Measurements from ENCODE around the gene SUPT20H.
"Not testable (repeated sequence)": the region's sequence is repeated elsewhere in the genome, so short reads cannot be mapped to it uniquely, and the experiment has no call there.

The SUPT20H gene

GRCh38 chr13:37068962-37069361 lies 9.5 kb upstream of the SUPT20H start:
- no peak for DNase-seq

DNA sequence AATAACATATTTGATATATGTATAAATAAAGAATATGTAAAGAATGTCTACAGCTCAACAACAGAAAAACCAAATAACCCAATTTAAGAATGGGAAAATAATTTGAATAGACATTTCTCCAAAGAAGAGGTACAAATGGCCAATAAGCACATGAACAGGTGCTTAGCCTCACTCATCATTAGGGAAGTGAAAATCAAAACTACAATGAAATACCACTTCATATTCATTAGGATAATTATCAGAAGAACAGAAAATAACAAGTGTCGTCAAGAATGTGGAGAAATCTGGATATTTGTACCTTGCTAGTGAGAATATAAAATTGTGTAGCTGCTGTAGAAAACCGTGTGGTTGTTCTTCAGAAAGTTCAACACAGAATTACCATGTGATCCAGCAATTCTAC lies 8.4 kb upstream of the SUPT20H start:
- no peak for DNase-seq

DNA sequence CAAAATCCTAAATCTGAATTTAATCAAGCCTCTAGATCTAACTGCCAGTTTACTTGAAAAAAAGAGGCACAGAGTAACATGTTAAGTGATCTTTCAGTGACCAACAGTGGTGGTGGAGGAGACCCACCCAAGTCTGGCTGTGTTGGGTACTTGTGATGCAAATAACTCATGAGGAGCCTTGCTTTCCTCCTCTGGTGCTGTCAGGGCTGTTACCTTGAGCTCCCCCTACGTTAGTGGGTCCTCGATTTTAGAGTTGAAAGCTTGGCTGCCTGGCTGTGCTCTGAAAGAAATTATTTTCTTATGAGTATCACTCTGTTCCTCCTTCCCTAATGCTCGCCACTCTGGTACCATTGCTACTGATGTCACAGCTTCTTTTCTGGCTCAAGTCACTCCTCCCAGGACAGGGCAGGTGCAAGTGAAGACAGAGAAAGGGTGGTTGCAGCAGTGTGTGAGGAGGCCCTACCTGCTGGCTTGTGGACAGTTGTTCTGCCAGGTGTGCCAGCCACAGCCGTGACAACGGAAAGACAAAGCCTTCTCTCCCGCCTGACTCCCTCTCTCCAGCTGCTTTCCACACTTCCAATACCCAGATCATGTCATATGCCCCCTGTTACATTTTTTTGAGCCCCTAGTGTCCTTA lies 6.5 kb upstream of the SUPT20H start:
- no peak for DNase-seq

GRCh38 chr13:37059848-37060192 lies 332 bp upstream of the SUPT20H start:
- no peak for DNase-seq

DNA sequence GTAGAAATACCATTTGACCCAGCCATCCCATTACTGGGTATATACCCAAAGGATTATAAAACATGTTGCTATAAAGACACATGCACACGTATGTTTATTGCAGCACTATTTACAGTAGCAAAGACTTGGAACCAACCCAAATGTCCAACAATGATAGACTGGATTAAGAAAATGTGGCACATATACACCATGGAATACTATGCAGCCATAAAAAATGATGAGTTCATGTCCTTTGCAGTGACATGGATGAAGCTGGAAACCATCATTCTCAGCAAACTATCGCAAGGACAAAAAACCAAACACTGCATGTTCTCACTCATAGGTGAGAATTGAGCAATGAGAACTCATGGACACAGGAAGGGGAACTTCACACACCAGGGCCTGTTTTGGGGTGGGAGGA lies 3.3 kb downstream of the SUPT20H start:
- not testable (repeated sequence) for DNase-seq

DNA sequence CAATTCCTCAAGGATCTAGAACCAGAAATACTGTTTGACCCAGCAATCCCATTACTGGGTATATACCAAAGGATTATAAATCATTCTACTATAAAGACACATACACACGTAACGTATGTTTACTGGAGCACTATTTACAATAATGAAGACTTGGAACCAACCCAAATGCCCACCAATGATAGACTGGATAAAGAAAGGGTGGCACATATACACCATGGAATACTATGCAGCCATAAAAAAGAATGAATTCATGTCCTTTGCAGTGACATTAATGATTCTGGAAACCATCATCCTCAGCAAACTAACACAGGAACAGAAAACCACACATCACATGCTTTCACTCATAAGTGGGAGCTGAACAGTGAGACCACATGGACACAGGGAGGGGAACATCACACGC lies 6.4 kb downstream of the SUPT20H start:
- not testable (repeated sequence) for DNase-seq

GRCh38 chr13:37049810-37050209 lies 9.7 kb downstream of the SUPT20H start:
- no peak for DNase-seq

- no peak for DNase-seq
These were observed 11.6 kb downstream of the SUPT20H start for GRCh38 chr13:37047846-37048245.

DNA sequence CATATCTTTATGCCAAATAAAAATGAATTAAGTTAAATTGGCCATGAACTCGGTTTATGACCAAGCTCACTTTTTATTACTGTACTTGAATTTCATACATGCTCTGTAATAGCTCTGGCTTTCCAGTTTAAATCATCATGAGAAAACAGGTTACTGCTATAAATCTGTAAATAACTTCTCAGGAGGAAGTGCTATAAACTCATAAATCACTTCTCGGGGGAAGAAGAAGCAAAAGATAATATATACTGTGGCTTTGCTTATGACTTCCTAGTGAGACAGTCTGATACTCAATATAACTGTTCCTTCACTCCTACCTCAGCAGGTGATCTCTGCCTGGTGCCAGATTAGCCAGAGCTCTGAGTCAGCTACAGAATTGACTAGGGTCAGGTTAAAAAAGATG lies 12.5 kb downstream of the SUPT20H start:
- no peak for DNase-seq

GRCh38 chr13:37046062-37046461 lies 13.4 kb downstream of the SUPT20H start:
- no peak for DNase-seq

GRCh38 chr13:37040789-37041188 lies 18.7 kb downstream of the SUPT20H start:
- no peak for DNase-seq

GRCh38 chr13:37039896-37040295 lies 19.6 kb downstream of the SUPT20H start:
- DNase-seq = no peak

DNA sequence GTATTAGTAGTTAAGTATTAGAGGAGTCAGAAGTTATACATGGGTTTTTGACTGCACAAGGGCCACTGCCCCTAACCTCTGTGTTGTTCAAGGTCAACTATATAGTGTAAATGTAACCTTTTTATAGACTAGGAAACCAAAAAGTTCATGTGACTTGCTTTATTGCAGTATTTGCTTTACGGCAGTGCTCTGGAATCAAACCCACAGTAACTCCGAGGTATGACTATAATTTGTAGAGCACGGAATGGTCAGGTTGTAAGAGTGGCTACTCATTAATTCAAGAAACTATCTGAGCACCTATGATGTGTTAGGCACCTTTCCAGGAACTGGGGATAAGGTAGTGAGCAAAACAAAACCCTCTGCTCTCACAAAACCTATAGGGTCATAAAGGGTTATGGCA lies 22.2 kb downstream of the SUPT20H start:
- DNase-seq = no peak

GRCh38 chr13:37029617-37030016 lies 29.9 kb downstream of the SUPT20H start:
- no peak for DNase-seq

- no peak for DNase-seq
These were observed 31.8 kb downstream of the SUPT20H start for GRCh38 chr13:37027639-37028038.

- DNase-seq = no peak
These were observed 32.7 kb downstream of the SUPT20H start for GRCh38 chr13:37026771-37027170.

DNA sequence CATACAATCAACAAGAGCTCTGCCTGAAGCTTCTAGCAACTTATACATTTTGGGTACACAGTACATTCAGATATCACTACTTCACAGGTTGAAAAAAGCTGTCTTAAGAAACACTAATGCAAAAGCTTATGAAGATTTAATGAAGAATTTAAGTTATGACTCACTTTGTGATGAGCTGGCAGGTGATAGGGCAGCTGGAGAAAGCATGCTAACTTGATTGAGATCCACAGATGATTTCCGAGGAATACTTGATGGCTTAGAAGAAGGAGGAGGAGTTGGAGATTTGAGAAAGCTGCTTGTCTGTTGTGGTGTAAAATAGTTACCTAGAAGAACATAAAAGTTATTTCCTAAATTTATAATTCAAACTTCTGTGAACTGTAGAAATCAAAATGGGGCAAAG lies 35.6 kb downstream of the SUPT20H start:
- no peak for DNase-seq

DNA sequence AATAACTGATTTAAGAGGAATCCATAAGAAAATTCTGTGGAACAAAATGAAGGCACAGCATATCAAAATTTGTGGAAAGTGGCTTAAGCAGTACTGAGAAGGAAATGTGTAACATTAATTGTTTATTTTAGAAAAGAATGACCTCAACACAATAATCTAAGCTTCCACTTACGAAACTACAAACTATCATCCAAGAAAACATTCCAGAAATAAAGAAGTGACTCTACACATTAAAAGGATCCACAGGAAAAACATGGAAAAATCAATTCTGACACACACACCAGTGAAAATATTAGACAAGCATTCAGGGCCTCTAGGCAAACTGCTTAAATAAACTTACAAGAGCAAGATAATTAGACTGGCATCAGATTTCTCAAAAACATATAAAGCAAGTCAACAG lies 44.9 kb downstream of the SUPT20H start:
- DNase-seq = no peak

DNA sequence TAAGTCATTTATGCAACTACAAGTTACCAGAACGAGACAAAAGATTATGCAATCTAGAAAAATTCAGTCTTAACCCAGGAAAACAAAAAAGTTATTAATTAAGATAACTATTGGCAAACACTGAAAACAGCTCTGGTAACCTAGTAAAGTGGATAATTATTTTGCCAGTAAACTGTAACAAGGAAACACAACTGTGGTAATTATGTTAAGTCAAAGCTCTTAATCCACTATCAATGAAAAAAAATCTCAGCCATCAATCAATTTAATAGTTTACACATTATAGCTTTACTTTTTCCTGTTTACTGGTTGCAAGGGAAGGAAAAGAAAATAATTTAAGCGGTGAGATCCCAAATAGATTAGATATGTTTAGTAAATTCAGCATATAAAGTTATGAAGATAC lies 47.7 kb downstream of the SUPT20H start:
- no peak for DNase-seq

- DNase-seq = no peak
These were observed 48.5 kb downstream of the SUPT20H start for GRCh38 chr13:37011002-37011401.

DNA sequence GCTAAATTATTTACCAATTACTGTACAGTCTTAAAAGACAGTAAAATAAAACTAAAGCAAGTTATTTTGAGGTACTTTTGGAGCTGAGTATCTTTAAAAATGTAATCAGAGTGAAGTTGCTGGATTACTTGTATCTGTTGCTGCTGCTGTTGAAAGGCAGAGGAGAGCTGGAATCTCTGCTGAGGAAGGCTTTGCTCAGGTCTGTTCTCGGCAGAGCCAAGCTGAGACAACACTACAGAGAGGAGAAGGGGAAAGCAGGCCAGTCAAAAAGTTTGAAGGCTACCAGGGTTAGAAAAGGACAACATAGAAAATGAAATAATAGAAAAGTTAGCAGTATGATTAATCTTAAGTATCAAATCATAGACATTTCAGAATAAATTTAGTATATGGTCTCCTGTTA lies 49.1 kb downstream of the SUPT20H start:
- no peak for DNase-seq

- no peak for DNase-seq
These were observed 49.8 kb downstream of the SUPT20H start for GRCh38 chr13:37009692-37010091.

- DNase-seq = no peak
These were observed 57.6 kb downstream of the SUPT20H start for GRCh38 chr13:37001921-37002250.

GRCh38 chr13:36999054-36999714 lies 60.3 kb downstream of the SUPT20H start, which contains the start of gene ALG5:
ALG5 (minus strand) TSS chr13:36999340; CDS start chr13:36999300, 40 bp downstream.
- DNase-seq = peak; percentile 90

GRCh38 chr13:36998624-36999041 lies 60.9 kb downstream of the SUPT20H start:
- DNase-seq = no peak

Data from stimulated activated naive CD4-positive, alpha-beta T cell treated with Interleukin-2 at 50 U/mL for 16 hours (primary cell).